GM12878 (cell line): ENCODE data around the gene NCAPH2. TPM values are rescaled to one million over a fixed set of nuclear protein-coding genes. Genes with fewer than 3 reads are reported as not detected.

Experiments used
- ASH2L ChIP-seq: fragments of 300-600, 200-600 bp; sonication (generic); IDR thresholded peaks from 2 replicates; pipeline ENCODE4 v1.6.1; 2017; ENCODE audit warnings: low read depth, mild to moderate bottlenecking, borderline replicate concordance
- BCL11A ChIP-seq: IDR thresholded peaks from 2 replicates; pipeline ENCODE4 v1.6.1; 2011; ENCODE audit warnings: low read depth, low read length
- ETV6 ChIP-seq, 2 experiments: fragments of 450-650 bp in 1 of 2; IDR thresholded peaks in 1 of 2; conservative IDR thresholded peaks in 1 of 2; 2 replicates each; pipeline ENCODE4 v1.6.1; 2014; ENCODE audit warnings: antibody characterized with exemption in 1 of 2, borderline replicate concordance in 1 of 2, low read depth in 1 of 2, mild to moderate bottlenecking in 1 of 2, moderate library complexity in 1 of 2
- FOXK2 ChIP-seq: fragments of 450-650 bp; IDR thresholded peaks from 2 replicates; pipeline ENCODE4 v1.6.1; 2017; ENCODE audit warnings: mild to moderate bottlenecking, moderate library complexity
- FOXM1 ChIP-seq: IDR thresholded peaks from 2 replicates; pipeline ENCODE4 v1.6.1; 2012; ENCODE audit warnings: low read depth, mild to moderate bottlenecking, inconsistent platforms, low read length, moderate library complexity
- MTA2 ChIP-seq: fragments of 450-650 bp; IDR thresholded peaks from 2 replicates; pipeline ENCODE4 v1.6.1; 2016; ENCODE audit warnings: low read depth, mild to moderate bottlenecking, moderate library complexity
- RAD51 ChIP-seq: fragments of 450-650 bp; IDR thresholded peaks from 2 replicates; pipeline ENCODE4 v1.6.1; 2016; ENCODE audit warnings: moderate library complexity, mild to moderate bottlenecking, inconsistent platforms
- RCOR1 ChIP-seq: conservative IDR thresholded peaks from 2 replicates; pipeline ENCODE4 v1.6.1; 2012; ENCODE audit warnings: low read depth, low read length, improper control_type of control experiment
- RELA ChIP-seq: fragments of 450-650 bp; IDR thresholded peaks from 2 replicates; pipeline ENCODE4 v1.8.0; 2014; ENCODE audit warnings: borderline replicate concordance; ENCODE audit not compliant: partially characterized antibody
- SKIL ChIP-seq: fragments of 450-650 bp; IDR thresholded peaks from 2 replicates; pipeline ENCODE4 v1.6.1; 2017; ENCODE audit warnings: mild to moderate bottlenecking, low read depth, inconsistent platforms; ENCODE audit not compliant: poor library complexity, severe bottlenecking
- SMAD1 ChIP-seq: fragments of 450-650 bp; IDR thresholded peaks from 2 replicates; pipeline ENCODE4 v1.6.1; 2018; ENCODE audit warnings: mild to moderate bottlenecking, low read depth; ENCODE audit not compliant: partially characterized antibody
- SP1 ChIP-seq: IDR thresholded peaks from one replicate; pipeline ENCODE4 v1.6.1; 2011; ENCODE audit warnings: low read depth, low read length
- TBL1XR1 ChIP-seq: IDR thresholded peaks from 2 replicates; pipeline ENCODE4 v1.6.1; 2012; ENCODE audit warnings: low read depth, low read length, improper control_type of control experiment
- TCF3 ChIP-seq: IDR thresholded peaks from 2 replicates; pipeline ENCODE4 v1.6.1; 2012; ENCODE audit warnings: low read depth, mild to moderate bottlenecking, low read length, borderline replicate concordance; ENCODE audit not compliant: insufficient read depth
- ZNF274 ChIP-seq: IDR thresholded peaks from one replicate; pipeline ENCODE4 v1.8.0; 2011; ENCODE audit not compliant: insufficient read length, insufficient read depth
- ZNF622 ChIP-seq: fragments of 450-650 bp; IDR thresholded peaks from 2 replicates; pipeline ENCODE4 v1.6.1; 2017; ENCODE audit warnings: mild to moderate bottlenecking, inconsistent platforms
- polyA plus RNA-seq, 11 experiments: library from polyadenylated mRNA; depleted of rRNA in 4 of 11; unstranded in 6 of 11; stranded (reverse) in 5 of 11; fragments of >200 nt; fragmentation: Nextera tagmentation in 4 of 11; fragmentation: Illumina TruSeq in 1 of 11; extraction: Ambion mirVana in 4 of 11; extraction: Trizol in 1 of 11; gene quantifications; 1 replicate in 1 of 11; 2 replicates in 10 of 11; pipeline versions ENCODE4 v1.2.1 to v1.2.3, GENCODE V29; 2011 to 2016; ENCODE audit warnings: inconsistent platforms in 2 of 11, missing spikeins in 2 of 11, low read depth in 1 of 11
- total RNA-seq, 4 experiments: library from RNA; depleted of rRNA in 3 of 4; stranded (reverse); fragments of >200 nt in 3 of 4; fragmentation: Illumina TruSeq in 1 of 4; extraction: Trizol in 1 of 4; gene quantifications; 2 replicates each; pipeline versions ENCODE4 v1.2.1 to v1.2.3, GENCODE V29; 2013 to 2021
- TF ChIP-seq, protein P1 (sequence below): IDR thresholded peaks from 2 replicates; pipeline ENCODE4 v1.6.1; 2012; ENCODE audit warnings: improper control_type of control experiment, low read depth, low read length; ENCODE audit not compliant: insufficient replicate concordance
- TF ChIP-seq, protein P2 (sequence below): fragments of 150-350 bp; IDR thresholded peaks from 2 replicates; pipeline ENCODE4 v1.6.1; 2016; ENCODE audit warnings: low read depth, low read length

Gene NCAPH2
- total and polyA plus RNA-seq, 10 of the 15 experiments (the other 5 are each of a cell fraction or from before 2014, with no cell fraction given): 5.0 to 110 (median 59.9) TPM

GRCh38 chr22:50469377-50470305 lies 38.4 kb upstream of the NCAPH2 start (continued):
- TF ChIP-seq SKIL (peak; percentile 78), ZNF274 (no peak), RELA (no peak), ASH2L (no peak), SP1 (peak; percentile 74), MTA2 (peak; percentile 57; the same call in 1 of the 2 replicates), BCL11A (peak; percentile 67; the same call in 1 of the 2 replicates), ETV6 (conservative IDR thresholded peaks at IDR 0.05 in 1 of 2, IDR thresholded peaks at IDR 0.05 in 1 of 2; ENCODE audit: borderline replicate concordance in 1 of 2, low read depth in 1 of 2) (peak in 1 of 2 experiments; percentile 69; a peak in 2 of 4 replicates), TBL1XR1 (peak; percentile 63; the same call in 1 of the 2 replicates), FOXM1 (no peak), ZNF622 (no peak), RCOR1 (no peak), FOXK2 (no peak), RAD51 (no peak), TCF3 (peak; percentile 99), SMAD1 (no peak)
- TF ChIP-seq, protein P1, sequence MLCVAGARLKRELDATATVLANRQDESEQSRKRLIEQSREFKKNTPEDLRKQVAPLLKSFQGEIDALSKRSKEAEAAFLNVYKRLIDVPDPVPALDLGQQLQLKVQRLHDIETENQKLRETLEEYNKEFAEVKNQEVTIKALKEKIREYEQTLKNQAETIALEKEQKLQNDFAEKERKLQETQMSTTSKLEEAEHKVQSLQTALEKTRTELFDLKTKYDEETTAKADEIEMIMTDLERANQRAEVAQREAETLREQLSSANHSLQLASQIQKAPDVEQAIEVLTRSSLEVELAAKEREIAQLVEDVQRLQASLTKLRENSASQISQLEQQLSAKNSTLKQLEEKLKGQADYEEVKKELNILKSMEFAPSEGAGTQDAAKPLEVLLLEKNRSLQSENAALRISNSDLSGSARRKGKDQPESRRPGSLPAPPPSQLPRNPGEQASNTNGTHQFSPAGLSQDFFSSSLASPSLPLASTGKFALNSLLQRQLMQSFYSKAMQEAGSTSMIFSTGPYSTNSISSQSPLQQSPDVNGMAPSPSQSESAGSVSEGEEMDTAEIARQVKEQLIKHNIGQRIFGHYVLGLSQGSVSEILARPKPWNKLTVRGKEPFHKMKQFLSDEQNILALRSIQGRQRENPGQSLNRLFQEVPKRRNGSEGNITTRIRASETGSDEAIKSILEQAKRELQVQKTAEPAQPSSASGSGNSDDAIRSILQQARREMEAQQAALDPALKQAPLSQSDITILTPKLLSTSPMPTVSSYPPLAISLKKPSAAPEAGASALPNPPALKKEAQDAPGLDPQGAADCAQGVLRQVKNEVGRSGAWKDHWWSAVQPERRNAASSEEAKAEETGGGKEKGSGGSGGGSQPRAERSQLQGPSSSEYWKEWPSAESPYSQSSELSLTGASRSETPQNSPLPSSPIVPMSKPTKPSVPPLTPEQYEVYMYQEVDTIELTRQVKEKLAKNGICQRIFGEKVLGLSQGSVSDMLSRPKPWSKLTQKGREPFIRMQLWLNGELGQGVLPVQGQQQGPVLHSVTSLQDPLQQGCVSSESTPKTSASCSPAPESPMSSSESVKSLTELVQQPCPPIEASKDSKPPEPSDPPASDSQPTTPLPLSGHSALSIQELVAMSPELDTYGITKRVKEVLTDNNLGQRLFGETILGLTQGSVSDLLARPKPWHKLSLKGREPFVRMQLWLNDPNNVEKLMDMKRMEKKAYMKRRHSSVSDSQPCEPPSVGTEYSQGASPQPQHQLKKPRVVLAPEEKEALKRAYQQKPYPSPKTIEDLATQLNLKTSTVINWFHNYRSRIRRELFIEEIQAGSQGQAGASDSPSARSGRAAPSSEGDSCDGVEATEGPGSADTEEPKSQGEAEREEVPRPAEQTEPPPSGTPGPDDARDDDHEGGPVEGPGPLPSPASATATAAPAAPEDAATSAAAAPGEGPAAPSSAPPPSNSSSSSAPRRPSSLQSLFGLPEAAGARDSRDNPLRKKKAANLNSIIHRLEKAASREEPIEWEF: no peak
- TF ChIP-seq, protein P2, sequence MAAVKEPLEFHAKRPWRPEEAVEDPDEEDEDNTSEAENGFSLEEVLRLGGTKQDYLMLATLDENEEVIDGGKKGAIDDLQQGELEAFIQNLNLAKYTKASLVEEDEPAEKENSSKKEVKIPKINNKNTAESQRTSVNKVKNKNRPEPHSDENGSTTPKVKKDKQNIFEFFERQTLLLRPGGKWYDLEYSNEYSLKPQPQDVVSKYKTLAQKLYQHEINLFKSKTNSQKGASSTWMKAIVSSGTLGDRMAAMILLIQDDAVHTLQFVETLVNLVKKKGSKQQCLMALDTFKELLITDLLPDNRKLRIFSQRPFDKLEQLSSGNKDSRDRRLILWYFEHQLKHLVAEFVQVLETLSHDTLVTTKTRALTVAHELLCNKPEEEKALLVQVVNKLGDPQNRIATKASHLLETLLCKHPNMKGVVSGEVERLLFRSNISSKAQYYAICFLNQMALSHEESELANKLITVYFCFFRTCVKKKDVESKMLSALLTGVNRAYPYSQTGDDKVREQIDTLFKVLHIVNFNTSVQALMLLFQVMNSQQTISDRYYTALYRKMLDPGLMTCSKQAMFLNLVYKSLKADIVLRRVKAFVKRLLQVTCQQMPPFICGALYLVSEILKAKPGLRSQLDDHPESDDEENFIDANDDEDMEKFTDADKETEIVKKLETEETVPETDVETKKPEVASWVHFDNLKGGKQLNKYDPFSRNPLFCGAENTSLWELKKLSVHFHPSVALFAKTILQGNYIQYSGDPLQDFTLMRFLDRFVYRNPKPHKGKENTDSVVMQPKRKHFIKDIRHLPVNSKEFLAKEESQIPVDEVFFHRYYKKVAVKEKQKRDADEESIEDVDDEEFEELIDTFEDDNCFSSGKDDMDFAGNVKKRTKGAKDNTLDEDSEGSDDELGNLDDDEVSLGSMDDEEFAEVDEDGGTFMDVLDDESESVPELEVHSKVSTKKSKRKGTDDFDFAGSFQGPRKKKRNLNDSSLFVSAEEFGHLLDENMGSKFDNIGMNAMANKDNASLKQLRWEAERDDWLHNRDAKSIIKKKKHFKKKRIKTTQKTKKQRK: no peak
